H1 (cell line): ENCODE results near the gene EMC6. TPM values are rescaled to one million over a fixed set of nuclear protein-coding genes. Genes with fewer than 3 reads are reported as not detected.
A peak's percentile ranks its signal among the peaks of the same experiment; 100 is the strongest.

Experiments used
- CTCF ChIA-PET: fragments of 300-600 bp; sonication (Branson Sonifier 250); formaldehyde crosslinking; loops from one replicate; lab custom pipeline; 2021; ENCODE audit not compliant: partially characterized antibody; lab: Charles Lee
- POLR2A ChIA-PET: fragments of 300-600 bp; sonication (Branson Sonifier 250); formaldehyde crosslinking; loops from one replicate; lab custom pipeline; 2021; ENCODE audit warnings: inconsistent platforms; ENCODE audit not compliant: partially characterized antibody; lab: Charles Lee
- DNase-seq, 2 experiments: peaks; one replicate each; pipeline versions ENCODE4 v3.0.0 to v3.0.0-alpha.2; 2010 to 2022; ENCODE audit warnings: low spot score in 2 of 2, low read depth in 1 of 2, mixed read lengths in 1 of 2
- FAIRE-seq: peaks from 2 replicates; lab custom pipeline; 2011; peaks lifted over from hg19 to GRCh38; lab: Jason Lieb, UNC
- H2AFZ ChIP-seq: 2 replicates; pipeline ENCODE4 v1.8.1; 2012; ENCODE audit warnings: low read length, inconsistent platforms
- H2AK5ac ChIP-seq: 2 replicates; pipeline ENCODE4 v1.6.1; 2013; ENCODE audit warnings: low read depth, low read length
- H2BK120ac ChIP-seq: replicated peaks from 2 replicates; pipeline ENCODE3; 2013; ENCODE audit warnings: low read depth, low read length, inconsistent platforms
- H2BK12ac ChIP-seq: 2 replicates; pipeline ENCODE4 v1.6.1; 2013; ENCODE audit warnings: low read depth, low read length
- H2BK15ac ChIP-seq: 2 replicates; pipeline ENCODE4 v1.6.1; 2013; ENCODE audit warnings: low read length
- H2BK20ac ChIP-seq: 2 replicates; pipeline ENCODE4 v1.6.1; 2013; ENCODE audit warnings: low read length
- H2BK5ac ChIP-seq: 2 replicates; pipeline ENCODE4 v1.6.1; 2013; ENCODE audit warnings: low read depth, low read length
- H3K14ac ChIP-seq: 2 replicates; pipeline ENCODE4 v1.6.1; 2013; ENCODE audit warnings: inconsistent platforms; ENCODE audit not compliant: insufficient read length
- H3K18ac ChIP-seq: 2 replicates; pipeline ENCODE4 v1.6.1; 2013; ENCODE audit warnings: low read length; ENCODE audit errors: extremely low read depth
- H3K23ac ChIP-seq: 2 replicates; pipeline ENCODE4 v1.6.1; 2013; ENCODE audit warnings: inconsistent platforms; ENCODE audit not compliant: insufficient read length
- H3K23me2 ChIP-seq: 2 replicates; pipeline ENCODE4 v1.6.1; 2013; ENCODE audit warnings: low read depth, low read length
- H3K27ac ChIP-seq: 2 replicates; pipeline ENCODE4 v1.6.1; 2011; ENCODE audit warnings: low read depth, low read length, inconsistent platforms
- H3K27me3 ChIP-seq, 4 experiments: replicated peaks in 1 of 4; 1 replicate in 1 of 4; 2 replicates in 3 of 4; pipeline versions ENCODE4 v1.6.1 to v1.8.1; 2011 to 2013; ENCODE audit warnings: low read length in 3 of 4, mild to moderate bottlenecking in 3 of 4, inconsistent platforms in 2 of 4, mixed read lengths in 2 of 4, moderate library complexity in 1 of 4; ENCODE audit not compliant: control insufficient read depth in 3 of 4, insufficient read depth in 3 of 4; ENCODE audit errors: extremely low read depth in 1 of 4
- H3K36me3 ChIP-seq, 4 experiments: 2 replicates each; pipeline versions ENCODE4 v1.6.1 to v1.8.1; 2011 to 2013; ENCODE audit warnings: mild to moderate bottlenecking in 4 of 4, low read length in 3 of 4, moderate library complexity in 2 of 4, control low read depth in 1 of 4, inconsistent platforms in 1 of 4; ENCODE audit not compliant: insufficient read depth in 4 of 4, control insufficient read depth in 2 of 4
- H3K4ac ChIP-seq: replicated peaks from 2 replicates; pipeline ENCODE3; 2013; ENCODE audit warnings: low read length, low read depth, mixed read lengths, inconsistent platforms; ENCODE audit not compliant: insufficient read length
- H3K4me1 ChIP-seq, 4 experiments: replicated peaks in 1 of 4; 1 replicate in 1 of 4; 2 replicates in 3 of 4; pipeline versions ENCODE4 v1.6.1 to v1.8.1; 2011 to 2013; ENCODE audit warnings: low read length in 3 of 4, inconsistent platforms in 2 of 4, mixed read lengths in 1 of 4; ENCODE audit not compliant: insufficient read depth in 4 of 4, control insufficient read depth in 3 of 4
- H3K4me2 ChIP-seq, 2 experiments: 2 replicates each; pipeline versions ENCODE4 v1.6.1 to v1.8.1; 2011 to 2013; ENCODE audit warnings: low read depth in 2 of 2, low read length in 2 of 2, control low read depth in 1 of 2, inconsistent platforms in 1 of 2, mild to moderate bottlenecking in 1 of 2; ENCODE audit not compliant: insufficient read depth in 1 of 2
- H3K4me3 ChIP-seq, 4 experiments: fragments of 200-600, 300-600 bp in 1 of 4; sonication (generic), shearing (Covaris generic), sonication (Bioruptor Twin) in 1 of 4; 2 replicates each; pipeline versions ENCODE4 v1.5.1 to v1.8.1; 2011 to 2016; ENCODE audit warnings: low read length in 4 of 4, low read depth in 3 of 4, control low read depth in 2 of 4, inconsistent platforms in 2 of 4, mild to moderate bottlenecking in 2 of 4, mixed read lengths in 1 of 4, moderate library complexity in 1 of 4; ENCODE audit not compliant: insufficient read depth in 2 of 4; ENCODE audit errors: extremely low read depth in 1 of 4
- H3K56ac ChIP-seq: replicated peaks from 2 replicates; pipeline ENCODE3; 2013; ENCODE audit warnings: low read depth, mild to moderate bottlenecking, mixed read lengths, low read length, inconsistent platforms; ENCODE audit not compliant: insufficient read length
- H3K79me1 ChIP-seq: 2 replicates; pipeline ENCODE4 v1.6.1; 2013; ENCODE audit warnings: low read depth, low read length, control low read depth
- H3K79me2 ChIP-seq, 2 experiments: 2 replicates each; pipeline versions ENCODE4 v1.6.1 to v1.8.1; 2012 to 2013; ENCODE audit warnings: low read length in 2 of 2, mild to moderate bottlenecking in 2 of 2, inconsistent platforms in 1 of 2; ENCODE audit not compliant: insufficient read depth in 2 of 2, control insufficient read depth in 1 of 2
- H3K9ac ChIP-seq, 4 experiments: replicated peaks in 1 of 4; 1 replicate in 1 of 4; 2 replicates in 3 of 4; pipeline versions ENCODE4 v1.6.1 to v1.8.1; 2011 to 2013; ENCODE audit warnings: low read depth in 3 of 4, low read length in 3 of 4, control low read depth in 2 of 4, mild to moderate bottlenecking in 2 of 4, moderate library complexity in 2 of 4, inconsistent platforms in 1 of 4; ENCODE audit errors: extremely low read depth in 1 of 4
- H3K9me3 ChIP-seq, 2 experiments: 2 replicates each; pipeline versions ENCODE4 v1.6.1 to v1.8.1; 2012 to 2013; ENCODE audit warnings: mild to moderate bottlenecking in 2 of 2, moderate library complexity in 2 of 2, control low read depth in 1 of 2, inconsistent platforms in 1 of 2, low read depth in 1 of 2, low read length in 1 of 2, mixed read lengths in 1 of 2; ENCODE audit not compliant: insufficient read depth in 2 of 2
- H4K20me1 ChIP-seq, 2 experiments: replicated peaks in 1 of 2; 2 replicates each; pipeline versions ENCODE3 to v1.8.1; 2011 to 2013; ENCODE audit warnings: inconsistent platforms in 2 of 2, low read length in 2 of 2, mild to moderate bottlenecking in 1 of 2; ENCODE audit not compliant: insufficient read depth in 2 of 2, control insufficient read depth in 1 of 2
- H4K5ac ChIP-seq: 2 replicates; pipeline ENCODE4 v1.6.1; 2013; ENCODE audit warnings: low read length, low read depth, mixed read lengths, inconsistent platforms; ENCODE audit not compliant: insufficient read length
- H4K8ac ChIP-seq: 2 replicates; pipeline ENCODE4 v1.8.0; 2013; ENCODE audit warnings: mild to moderate bottlenecking, moderate library complexity, low read length, inconsistent platforms; ENCODE audit not compliant: insufficient read depth; ENCODE audit errors: extremely low read depth
- H4K91ac ChIP-seq: replicated peaks from 2 replicates; pipeline ENCODE3; 2013; ENCODE audit warnings: low read length, mixed read lengths, inconsistent platforms; ENCODE audit not compliant: insufficient read length
- BCL11A ChIP-seq, 2 experiments: IDR thresholded peaks; one replicate each; pipeline ENCODE4 v1.6.1; 2011; ENCODE audit warnings: low read depth in 2 of 2, low read length in 2 of 2, mild to moderate bottlenecking in 2 of 2
- CTBP2 ChIP-seq: IDR thresholded peaks from 2 replicates; pipeline ENCODE4 v1.7.0; 2011; ENCODE audit warnings: borderline replicate concordance, mild to moderate bottlenecking, moderate library complexity, mixed read lengths, low read length; ENCODE audit not compliant: insufficient read depth, insufficient read length
- EGR1 ChIP-seq: IDR thresholded peaks from 2 replicates; pipeline ENCODE4 v1.6.1; 2011; ENCODE audit warnings: low read depth, low read length, borderline replicate concordance
- JUND ChIP-seq: IDR thresholded peaks from 2 replicates; pipeline ENCODE4 v1.6.1; 2011; ENCODE audit warnings: mild to moderate bottlenecking, improper control_type of control experiment, low read length
- MAFK ChIP-seq: IDR thresholded peaks from 2 replicates; pipeline ENCODE4 v1.6.1; 2012; ENCODE audit warnings: low read depth, mild to moderate bottlenecking, improper control_type of control experiment, low read length
- NANOG ChIP-seq: IDR thresholded peaks from 2 replicates; pipeline ENCODE4 v1.6.1; 2011; ENCODE audit warnings: low read length, low read depth, mild to moderate bottlenecking, inconsistent platforms; ENCODE audit not compliant: insufficient read depth, poor library complexity, severe bottlenecking
- RBBP5 ChIP-seq: IDR thresholded peaks from 2 replicates; pipeline ENCODE4 v1.7.1; 2012; ENCODE audit warnings: low read depth, mild to moderate bottlenecking, inconsistent platforms, low read length, moderate library complexity, borderline replicate concordance
- RNF2 ChIP-seq: fragments of 200-900, 300-1000 bp; sonication (generic); IDR thresholded peaks from 2 replicates; pipeline ENCODE4 v1.7.1; 2016; ENCODE audit warnings: borderline replicate concordance, low read depth, mild to moderate bottlenecking, antibody characterized with exemption, low read length; ENCODE audit not compliant: poor library complexity, severe bottlenecking; ENCODE audit errors: missing control alignments
- RXRA ChIP-seq: IDR thresholded peaks from 2 replicates; pipeline ENCODE4 v1.6.1; 2011; ENCODE audit warnings: low read depth, mild to moderate bottlenecking, low read length, moderate library complexity; ENCODE audit not compliant: insufficient read depth
- SP4 ChIP-seq: IDR thresholded peaks from 2 replicates; pipeline ENCODE4 v1.6.1; 2012; ENCODE audit warnings: low read length, inconsistent platforms
- SUZ12 ChIP-seq: fragments of 200-600 bp; sonication (generic); IDR thresholded peaks from 2 replicates; pipeline ENCODE4 v1.6.1; 2012; ENCODE audit warnings: mild to moderate bottlenecking, inconsistent platforms, low read length, moderate library complexity, mixed read lengths
- WGBS, 2 experiments: shearing (Covaris generic) in 1 of 2; methylation state at CpG; one replicate each; pipeline versions ENCODE4 v1.1.6 to v1.1.7; 2013 to 2015; ENCODE audit warnings: low lambda C conversion rate in 2 of 2, mixed read lengths in 2 of 2, inconsistent platforms in 1 of 2, low coverage in 1 of 2, missing lambda C conversion rate in 1 of 2; ENCODE audit not compliant: insufficient replicate concordance in 2 of 2, insufficient coverage in 1 of 2, insufficient read length in 1 of 2; ENCODE audit errors: extremely low coverage in 1 of 2, missing lambda C conversion rate in 1 of 2; 5-methylcytosine and 5-hydroxymethylcytosine counted together
- polyA plus RNA-seq, 7 experiments: library from polyadenylated mRNA; depleted of rRNA in 3 of 7; stranded (reverse) in 5 of 7; unstranded in 2 of 7; fragments of >200 nt in 5 of 7; fragments of 200-250 nt in 2 of 7; gene quantifications; 1 replicate in 5 of 7; 2 replicates in 1 of 7; 4 replicates in 1 of 7; pipeline versions ENCODE4 v1.2.1 to v1.2.3, GENCODE V29; 2011 to 2013; ENCODE audit warnings: missing spikeins in 2 of 7, mixed read lengths in 2 of 7
- total RNA-seq: library from RNA; stranded (reverse); fragmentation: NEBNext Ultra II Directional; extraction: Animal tissue kit (Norgen Biotek cat#: 25700); gene quantifications from 2 replicates; pipeline ENCODE4 v1.2.1, GENCODE V29; 2021

Gene EMC6
- total and polyA plus RNA-seq, 2 of the 8 experiments (the other 6 are each of a cell fraction or from before 2014, with no cell fraction given), result 81.5 to 193 TPM

DNA sequence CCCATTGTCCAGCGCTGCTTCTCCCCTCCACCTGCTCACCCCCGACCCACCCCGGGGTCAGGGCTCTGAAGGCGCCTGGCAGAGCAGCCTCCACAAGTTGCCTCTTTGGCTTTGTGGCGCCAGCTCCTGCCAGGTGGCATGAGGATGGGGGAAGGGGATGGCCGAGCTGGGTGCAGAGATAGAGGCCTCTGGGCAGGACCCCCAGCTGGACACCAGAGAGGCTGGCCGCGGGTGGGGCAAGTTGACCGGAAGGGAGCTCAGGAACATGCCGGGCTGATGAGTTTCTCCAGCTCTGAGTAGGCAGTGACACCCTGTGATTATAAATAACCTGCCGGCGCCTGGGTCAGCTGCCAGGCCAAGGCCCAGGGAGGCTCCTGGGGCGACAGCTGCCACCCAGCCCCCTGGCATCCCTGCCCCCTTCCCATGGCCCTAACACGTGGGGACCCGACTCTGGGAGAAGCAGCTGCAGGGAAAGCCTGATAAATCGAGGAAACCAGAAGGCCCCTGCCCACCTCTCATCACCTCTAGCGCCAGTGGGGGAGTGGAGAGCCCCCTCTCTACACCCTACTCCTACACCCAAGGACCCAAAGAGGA lies 26.6 kb downstream of the EMC6 start:
- Histone ChIP-seq H2AK5ac (no peak overlapping the region), H2BK20ac (no peak overlapping the region), H3K56ac (no peak overlapping the region), H3K79me2 (no peaks in the 10 kb centered on the region), H3K4me2 (peak overlapping the region; percentile 86 to 96), H4K5ac (no peak overlapping the region), H3K23me2 (peaks cover 9% of the 10 kb centered on the region; the same call in 1 of the 2 replicates), H3K4me3 (peak overlapping the region; percentile 47 to 70 (median 61)), H4K8ac (no peak overlapping the region), H3K23ac (no peak overlapping the region), H3K9me3 (no peaks in the 10 kb centered on the region), H3K14ac (no peak overlapping the region), H3K79me1 (no peaks in the 10 kb centered on the region), H4K20me1 (peaks cover 0 to 5% of the 10 kb centered on the region in 2 experiments), H2AFZ (no peak overlapping the region; the same call in 1 of the 2 replicates), H3K9ac (no peak overlapping the region), H2BK12ac (no peak overlapping the region; the same call in 1 of the 2 replicates), H3K4me1 (peaks cover 0 to 14% (median 8%) of the 10 kb centered on the region in 4 experiments; a peak in 5 of 7 replicates), H3K18ac (peak overlapping the region; percentile 71; the same call in 1 of the 2 replicates), H2BK15ac (no peak overlapping the region), H3K36me3 (no peaks in the 10 kb centered on the region), H3K4ac (no peak overlapping the region), H3K27me3 (peaks cover 0 to 22% (median 13%) of the 10 kb centered on the region in 4 experiments; a peak in 6 of 7 replicates), H4K91ac (no peak overlapping the region), H3K27ac (no peak overlapping the region), H2BK5ac (no peak overlapping the region), H2BK120ac (no peak overlapping the region)
- CTCF ChIA-PET, result interaction anchor here (0.7 to 3.0 kb wide), 8 partner anchors 12 to 346 kb away, joined by 3 to 20 read pairs (median 4); partner anchors contain the start of gene HASPIN
- FAIRE-seq (no peak), DNase-seq (peak in 1 of 2 experiments; percentile 58)
- WGBS, 2 experiments, result 23% methylated on average over 14 of the region's 17 CpGs; no CpG with 5 or more reads in 1 of the 2 experiments
- POLR2A ChIA-PET, result interaction anchor here (1.0 to 3.1 kb wide), 7 partner anchors 12 to 448 kb away, joined by 3 to 13 read pairs (median 6); partner anchors contain the start of genes CYB5D2, EMC6, HASPIN and TAX1BP3
- TF ChIP-seq BCL11A (IDR thresholded peaks at IDR 0.05; ENCODE audit: low read depth in 2 of 2, low read length in 2 of 2), result no peak
- no peak for TF ChIP-seq NANOG
- no peak for TF ChIP-seq SUZ12
- TF ChIP-seq MAFK, result no peak
- no peak for TF ChIP-seq RBBP5
- no peak for TF ChIP-seq JUND
- no peak for TF ChIP-seq RNF2
- no peak for TF ChIP-seq SP4
- TF ChIP-seq RXRA, result no peak
- TF ChIP-seq CTBP2, result no peak
- TF ChIP-seq EGR1, result no peak
